ENCODE measurements around the gene CA4. TPM values are rescaled to one million over a fixed set of nuclear protein-coding genes. Genes with fewer than 3 reads are reported as not detected.

CA4 gene
- total RNA-seq, 2 experiments from 2014 or later = not detected

GRCh38 chr17:60141111-60142018 is 8.4 kb upstream of the CA4 start:
- H3K4me1 Mint-ChIP-seq = peaks cover 12% of the 10 kb centered on the region
- H3K27me3 Mint-ChIP-seq = peaks cover 92% of the 10 kb centered on the region
- no peaks in the 10 kb centered on the region for H3K9me3 Mint-ChIP-seq
- H3K36me3 Mint-ChIP-seq = no peaks in the 10 kb centered on the region
- no peak overlapping the region for H3K27ac Mint-ChIP-seq
- DNase-seq = no peak
- no peak overlapping the region for H3K4me3 Mint-ChIP-seq

- Mint-ChIP-seq H3K4me3 (peak overlapping the region; percentile 45), H3K36me3 (no peaks in the 10 kb centered on the region), H3K9me3 (no peaks in the 10 kb centered on the region), H3K4me1 (peaks cover 12% of the 10 kb centered on the region), H3K27ac (no peak overlapping the region), H3K27me3 (peaks cover 97% of the 10 kb centered on the region)
- DNase-seq = peak; percentile 75
Observed at GRCh38 chr17:60142872-60143499, 6.8 kb upstream of the CA4 start.

GRCh38 chr17:60145006-60145935 is 4.5 kb upstream of the CA4 start:
- Mint-ChIP-seq H3K4me1 (peaks cover 11% of the 10 kb centered on the region), H3K36me3 (no peaks in the 10 kb centered on the region), H3K27ac (no peak overlapping the region), H3K9me3 (no peaks in the 10 kb centered on the region), H3K27me3 (peaks cover 94% of the 10 kb centered on the region), H3K4me3 (no peak overlapping the region)
- no peak for DNase-seq

DNA sequence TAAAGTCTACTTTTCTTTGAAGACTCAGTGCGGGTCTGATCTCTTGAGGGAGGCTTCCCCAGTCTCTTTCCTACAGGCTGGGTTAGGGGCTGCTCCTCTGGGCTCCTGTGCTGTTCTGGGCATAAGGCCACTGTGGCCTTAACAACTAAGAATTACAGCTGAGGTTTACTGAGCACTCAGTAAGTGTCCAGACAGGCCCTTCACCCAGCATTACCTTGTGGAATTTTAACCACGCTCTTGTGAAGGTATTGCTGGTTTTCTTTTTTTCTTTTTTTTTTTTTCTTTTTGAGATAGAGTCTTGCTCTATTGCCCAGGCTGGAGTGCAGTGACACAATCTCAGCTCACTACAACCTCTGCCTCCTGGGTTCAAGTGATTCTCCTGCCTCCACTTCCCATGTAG is 3.6 kb upstream of the CA4 start:
- no peak overlapping the region for H3K4me3 Mint-ChIP-seq
- H3K27me3 Mint-ChIP-seq = peaks cover 94% of the 10 kb centered on the region
- no peak for DNase-seq

DNA sequence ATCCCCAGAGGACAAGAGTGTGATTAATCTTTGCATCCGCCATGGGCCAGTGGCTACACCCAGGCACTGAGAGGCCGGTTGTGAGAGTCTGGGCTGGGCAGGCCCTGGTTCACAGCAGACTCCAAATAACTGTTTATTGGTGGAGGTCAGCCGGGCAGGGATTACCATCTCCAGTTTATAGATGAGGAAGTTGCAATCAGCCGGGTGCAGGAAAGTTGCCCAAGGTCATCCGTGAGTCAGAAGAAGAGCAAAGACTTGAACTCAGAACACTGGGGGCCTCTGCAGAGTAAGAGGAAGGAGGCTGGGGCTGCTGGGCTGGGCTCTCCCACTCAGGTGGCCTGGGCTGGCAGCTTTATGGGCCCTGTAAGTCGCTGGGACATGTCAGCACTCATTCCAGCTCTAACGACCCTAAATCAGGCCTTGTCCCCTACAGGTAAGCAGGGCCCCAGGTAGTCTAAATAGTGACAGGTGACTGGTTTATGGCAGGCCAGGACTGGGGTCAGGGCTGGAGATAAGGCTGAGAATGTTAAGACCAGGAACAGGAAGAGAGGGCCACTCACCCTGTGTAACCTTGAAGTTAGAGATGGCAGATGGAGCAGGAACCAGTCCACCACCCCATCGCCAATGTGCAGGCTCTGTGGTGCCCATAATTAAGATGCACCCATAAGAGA is 2.1 kb upstream of the CA4 start:
- Mint-ChIP-seq H3K4me1 (peaks cover 15% of the 10 kb centered on the region), H3K4me3 (no peak overlapping the region), H3K27ac (no peak overlapping the region), H3K9me3 (no peaks in the 10 kb centered on the region), H3K27me3 (peaks cover 94% of the 10 kb centered on the region), H3K36me3 (no peaks in the 10 kb centered on the region)
- no peak for DNase-seq

More for the DNA sequence above, 3.6 kb upstream of the CA4 start:
- Mint-ChIP-seq H3K27ac (no peak overlapping the region), H3K4me1 (peaks cover 14% of the 10 kb centered on the region), H3K9me3 (no peaks in the 10 kb centered on the region), H3K36me3 (no peaks in the 10 kb centered on the region)

DNA sequence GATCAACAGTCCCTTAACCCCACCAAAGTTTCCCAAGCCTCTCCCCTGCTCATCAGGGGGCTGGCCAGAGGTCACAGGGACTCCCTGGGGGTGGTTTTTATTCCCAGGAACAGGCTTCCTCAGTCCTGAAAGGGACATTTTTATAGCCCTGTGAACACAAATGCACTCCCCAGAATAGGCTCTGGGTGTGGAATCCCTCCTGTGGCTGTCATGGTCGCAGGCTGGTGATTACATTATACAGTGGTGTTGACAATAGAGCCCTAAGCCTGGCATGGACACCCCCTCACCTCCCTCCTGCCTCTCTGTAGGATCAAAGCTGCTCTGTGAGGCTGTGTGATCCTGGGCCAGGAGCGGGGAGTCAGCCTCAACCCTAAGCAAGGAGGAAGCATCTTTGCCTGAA is 1.4 kb upstream of the CA4 start:
- no peak overlapping the region for H3K27ac Mint-ChIP-seq
- no peaks in the 10 kb centered on the region for H3K9me3 Mint-ChIP-seq
- no peaks in the 10 kb centered on the region for H3K36me3 Mint-ChIP-seq
- no peak for DNase-seq
- H3K4me3 Mint-ChIP-seq = no peak overlapping the region
- H3K27me3 Mint-ChIP-seq = peaks cover 94% of the 10 kb centered on the region
- peaks cover 8% of the 10 kb centered on the region for H3K4me1 Mint-ChIP-seq

- Mint-ChIP-seq H3K27ac (no peak overlapping the region), H3K4me1 (peaks cover 8% of the 10 kb centered on the region), H3K4me3 (no peak overlapping the region), H3K27me3 (peaks cover 70% of the 10 kb centered on the region), H3K36me3 (no peaks in the 10 kb centered on the region), H3K9me3 (no peaks in the 10 kb centered on the region)
- no peak for DNase-seq
Observed at GRCh38 chr17:60151355-60151754, 1.6 kb downstream of the CA4 start.

DNA sequence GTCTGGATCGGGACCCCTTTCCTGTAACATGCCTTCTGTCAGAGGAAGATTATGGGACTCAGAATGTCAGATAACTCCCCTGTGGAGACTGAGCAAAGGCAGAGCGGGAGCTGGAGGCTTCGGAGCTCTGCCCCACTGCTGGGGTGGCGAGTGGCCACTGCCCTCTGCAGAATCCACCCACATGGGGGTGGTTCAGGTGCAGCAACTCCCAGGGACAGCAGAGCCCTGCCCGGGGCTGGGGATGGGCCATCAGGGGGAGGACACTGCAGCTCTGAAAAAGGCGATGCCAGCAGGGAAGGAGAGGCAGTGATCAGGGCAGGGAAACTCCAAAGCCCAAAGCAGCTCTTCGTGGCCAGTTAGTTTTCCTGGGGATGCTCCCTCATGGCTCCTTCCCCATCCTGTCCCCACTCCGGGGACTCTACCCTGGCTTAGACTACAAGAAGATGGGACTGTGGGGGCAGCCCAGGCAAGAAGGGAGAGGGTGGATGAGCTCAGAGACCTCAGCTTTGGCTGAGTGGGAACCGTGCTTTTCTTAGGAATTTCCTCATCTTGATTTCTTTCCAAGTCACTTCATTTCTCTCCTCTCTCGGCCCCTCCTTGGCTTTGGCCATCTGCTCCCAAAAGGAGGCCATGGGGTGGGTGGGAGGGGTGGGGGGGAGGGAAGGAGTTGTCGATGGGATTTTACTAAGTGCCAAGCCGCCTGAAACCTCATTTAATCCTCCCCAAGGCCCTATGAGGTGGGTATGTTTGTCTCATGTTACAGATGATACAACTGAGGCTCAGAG is 4.0 kb downstream of the CA4 start:
- H3K36me3 Mint-ChIP-seq = no peaks in the 10 kb centered on the region
- no peak overlapping the region for H3K4me3 Mint-ChIP-seq
- H3K9me3 Mint-ChIP-seq = no peaks in the 10 kb centered on the region
- H3K27me3 Mint-ChIP-seq = peaks cover 53% of the 10 kb centered on the region
- no peak for DNase-seq
- peaks cover 8% of the 10 kb centered on the region for H3K4me1 Mint-ChIP-seq
- H3K27ac Mint-ChIP-seq = no peak overlapping the region

DNA sequence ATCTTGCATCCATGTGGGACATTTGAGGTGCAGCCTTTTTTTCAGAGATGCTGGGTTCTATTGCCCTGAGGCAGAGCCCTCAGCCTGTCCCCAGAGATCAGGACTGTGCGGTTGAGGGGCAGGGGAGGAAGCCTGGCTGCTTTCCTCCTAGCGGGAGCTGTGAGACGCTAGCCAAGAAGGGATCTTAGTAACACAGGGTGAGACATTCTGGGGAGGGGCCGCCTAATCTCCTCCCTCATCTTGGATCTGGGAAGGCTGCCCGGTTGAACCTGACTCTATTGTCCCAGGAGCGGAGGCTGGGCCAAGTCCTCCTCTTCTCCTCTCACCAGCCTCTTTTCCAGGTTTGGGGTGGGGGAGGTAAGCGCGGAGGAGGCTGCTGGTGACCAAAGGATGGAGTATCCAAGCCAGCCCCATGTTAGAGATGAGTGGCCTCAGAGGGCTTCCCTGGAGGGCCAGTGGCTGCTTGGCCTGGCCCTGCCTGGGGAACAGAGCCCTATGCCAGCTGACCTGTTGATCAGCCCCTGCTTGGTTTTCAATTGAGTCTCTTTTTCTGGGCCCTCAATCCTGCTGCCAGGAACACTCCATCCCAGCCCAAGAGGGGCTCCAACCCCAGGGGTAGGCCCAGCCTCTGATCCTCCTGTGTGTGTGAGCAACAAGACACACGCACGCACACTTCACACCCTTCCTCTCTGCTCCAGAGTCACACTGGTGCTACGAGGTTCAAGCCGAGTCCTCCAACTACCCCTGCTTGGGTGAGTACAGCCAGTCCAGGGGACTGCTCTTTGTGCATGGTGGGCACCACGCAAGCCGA is 5.0 kb downstream of the CA4 start:
- H3K27ac Mint-ChIP-seq = no peak overlapping the region
- no peaks in the 10 kb centered on the region for H3K36me3 Mint-ChIP-seq
- H3K9me3 Mint-ChIP-seq = no peaks in the 10 kb centered on the region
- DNase-seq = no peak
- peaks cover 46% of the 10 kb centered on the region for H3K27me3 Mint-ChIP-seq
- peaks cover 6% of the 10 kb centered on the region for H3K4me1 Mint-ChIP-seq
- no peak overlapping the region for H3K4me3 Mint-ChIP-seq

GRCh38 chr17:60155427-60155814 is 5.6 kb downstream of the CA4 start:
- Mint-ChIP-seq H3K27me3 (peaks cover 45% of the 10 kb centered on the region), H3K9me3 (no peaks in the 10 kb centered on the region), H3K4me1 (peaks cover 6% of the 10 kb centered on the region), H3K27ac (no peak overlapping the region), H3K4me3 (no peak overlapping the region), H3K36me3 (no peaks in the 10 kb centered on the region)
- DNase-seq = no peak

- Mint-ChIP-seq H3K27ac (no peak overlapping the region), H3K27me3 (peaks cover 45% of the 10 kb centered on the region), H3K36me3 (no peaks in the 10 kb centered on the region), H3K9me3 (no peaks in the 10 kb centered on the region), H3K4me3 (no peak overlapping the region), H3K4me1 (peaks cover 6% of the 10 kb centered on the region)
- no peak for DNase-seq
Observed at GRCh38 chr17:60155815-60156214, 6.0 kb downstream of the CA4 start.

GRCh38 chr17:60156746-60157145 is 7.0 kb downstream of the CA4 start:
- DNase-seq = no peak
- peaks cover 42% of the 10 kb centered on the region for H3K27me3 Mint-ChIP-seq
- no peaks in the 10 kb centered on the region for H3K36me3 Mint-ChIP-seq
- H3K9me3 Mint-ChIP-seq = no peaks in the 10 kb centered on the region
- H3K4me1 Mint-ChIP-seq = no peaks in the 10 kb centered on the region
- H3K4me3 Mint-ChIP-seq = no peak overlapping the region
- H3K27ac Mint-ChIP-seq = no peak overlapping the region

- no peak for DNase-seq
- no peak overlapping the region for H3K27ac Mint-ChIP-seq
- H3K9me3 Mint-ChIP-seq = no peaks in the 10 kb centered on the region
- no peaks in the 10 kb centered on the region for H3K36me3 Mint-ChIP-seq
- peaks cover 38% of the 10 kb centered on the region for H3K27me3 Mint-ChIP-seq
- H3K4me3 Mint-ChIP-seq = no peak overlapping the region
- no peaks in the 10 kb centered on the region for H3K4me1 Mint-ChIP-seq
Observed at GRCh38 chr17:60157487-60158040, 7.8 kb downstream of the CA4 start.
